ENCODE data around the gene PAX8. TPM values are rescaled to one million over a fixed set of nuclear protein-coding genes. Genes with fewer than 3 reads are reported as not detected.

The PAX8 gene
- total and polyA plus RNA-seq, 2 donors from 2014 or later: 199 to 607 TPM

- Histone ChIP-seq H3K4me3 (ENCODE audit: low read length in 3 of 3) (no peak overlapping the region), H3K4me1 (ENCODE audit: control insufficient read depth in 2 of 3, insufficient read depth in 2 of 3, low read depth in 1 of 3, low read length in 3 of 3) (peaks cover 0 to 7% (median 0%) of the 10 kb centered on the region in 3 donors), H3K27me3 (ENCODE audit: control insufficient read depth, insufficient read depth, low read length) (no peaks in the 10 kb centered on the region), H3K9me3 (ENCODE audit: control insufficient read depth in 2 of 3, insufficient read depth in 1 of 3, low read length in 3 of 3) (no peaks in the 10 kb centered on the region), H3K27ac (ENCODE audit: low read depth in 2 of 2, low read length in 2 of 2) (no peak overlapping the region), H3K36me3 (ENCODE audit: control insufficient read depth in 2 of 3, insufficient read depth in 3 of 3, low read length in 3 of 3) (no peaks in the 10 kb centered on the region), H3K9ac (ENCODE audit: low read length in 3 of 3) (no peak overlapping the region)
- FAIRE-seq: no peak
- no peak for TF ChIP-seq CTCF (IDR thresholded peaks at IDR 0.05; ENCODE audit: borderline replicate concordance, extremely low read depth, insufficient read depth)
- intact Hi-C loops (cut with DNase I): no loop called here
- peak in 1 of 5 donors; percentile 32 for DNase-seq
These were observed 100.5 kb downstream of the PAX8 start for GRCh38 chr2:113178069-113178746.

- Histone ChIP-seq H3K27ac (ENCODE audit: low read depth in 2 of 2, low read length in 2 of 2) (no peak overlapping the region), H3K4me3 (ENCODE audit: low read length in 3 of 3) (no peak overlapping the region), H3K27me3 (ENCODE audit: control insufficient read depth, insufficient read depth, low read length) (no peaks in the 10 kb centered on the region), H3K4me1 (ENCODE audit: control insufficient read depth in 2 of 3, insufficient read depth in 2 of 3, low read depth in 1 of 3, low read length in 3 of 3) (peaks cover 0 to 7% (median 0%) of the 10 kb centered on the region in 3 donors), H3K9me3 (ENCODE audit: control insufficient read depth in 2 of 3, insufficient read depth in 1 of 3, low read length in 3 of 3) (no peaks in the 10 kb centered on the region), H3K9ac (ENCODE audit: low read length in 3 of 3) (no peak overlapping the region), H3K36me3 (ENCODE audit: control insufficient read depth in 2 of 3, insufficient read depth in 3 of 3, low read length in 3 of 3) (no peaks in the 10 kb centered on the region)
- FAIRE-seq (no peak), DNase-seq (peak in 1 of 5 donors; percentile 15)
- TF ChIP-seq CTCF (IDR thresholded peaks at IDR 0.05; ENCODE audit: borderline replicate concordance, extremely low read depth, insufficient read depth): no peak
- intact Hi-C loops (cut with DNase I): no loop called here
These were observed 101.9 kb downstream of the PAX8 start for GRCh38 chr2:113176696-113177355.

GRCh38 chr2:113175736-113176695 lies 102.7 kb downstream of the PAX8 start:
- Histone ChIP-seq H3K4me3 (ENCODE audit: low read length in 3 of 3) (no peak overlapping the region), H3K27ac (ENCODE audit: low read depth in 2 of 2, low read length in 2 of 2) (no peak overlapping the region)

More at GRCh38 chr2:113175736-113176695, 102.7 kb downstream of the PAX8 start:
- H3K4me1 ChIP-seq (ENCODE audit: control insufficient read depth in 2 of 3, insufficient read depth in 2 of 3, low read depth in 1 of 3, low read length in 3 of 3): no peaks in the 10 kb centered on the region
- H3K9me3 ChIP-seq (ENCODE audit: control insufficient read depth in 2 of 3, insufficient read depth in 1 of 3, low read length in 3 of 3): no peaks in the 10 kb centered on the region
- no peak overlapping the region for H3K9ac ChIP-seq (ENCODE audit: low read length in 3 of 3)
- no peak for TF ChIP-seq CTCF (IDR thresholded peaks at IDR 0.05; ENCODE audit: borderline replicate concordance, extremely low read depth, insufficient read depth)
- intact Hi-C loops (cut with DNase I): no loop called here
- DNase-seq: no peak
- H3K27me3 ChIP-seq (ENCODE audit: control insufficient read depth, insufficient read depth, low read length): no peaks in the 10 kb centered on the region
- H3K36me3 ChIP-seq (ENCODE audit: control insufficient read depth in 2 of 3, insufficient read depth in 3 of 3, low read length in 3 of 3): no peaks in the 10 kb centered on the region
- FAIRE-seq: no peak

Data from kidney (tissue), 14 donors.